GM19467 (cell line): ENCODE measurements around the gene ICAM3.

Experiments
- ATAC-seq: cut with Tn5 transposase; IDR thresholded peaks from one replicate; pipeline ENCODE4 v1.9.1; 2021; ENCODE audit warnings: mild to moderate bottlenecking, moderate library complexity; ENCODE audit not compliant: unreplicated experiment

Gene ICAM3

DNA sequence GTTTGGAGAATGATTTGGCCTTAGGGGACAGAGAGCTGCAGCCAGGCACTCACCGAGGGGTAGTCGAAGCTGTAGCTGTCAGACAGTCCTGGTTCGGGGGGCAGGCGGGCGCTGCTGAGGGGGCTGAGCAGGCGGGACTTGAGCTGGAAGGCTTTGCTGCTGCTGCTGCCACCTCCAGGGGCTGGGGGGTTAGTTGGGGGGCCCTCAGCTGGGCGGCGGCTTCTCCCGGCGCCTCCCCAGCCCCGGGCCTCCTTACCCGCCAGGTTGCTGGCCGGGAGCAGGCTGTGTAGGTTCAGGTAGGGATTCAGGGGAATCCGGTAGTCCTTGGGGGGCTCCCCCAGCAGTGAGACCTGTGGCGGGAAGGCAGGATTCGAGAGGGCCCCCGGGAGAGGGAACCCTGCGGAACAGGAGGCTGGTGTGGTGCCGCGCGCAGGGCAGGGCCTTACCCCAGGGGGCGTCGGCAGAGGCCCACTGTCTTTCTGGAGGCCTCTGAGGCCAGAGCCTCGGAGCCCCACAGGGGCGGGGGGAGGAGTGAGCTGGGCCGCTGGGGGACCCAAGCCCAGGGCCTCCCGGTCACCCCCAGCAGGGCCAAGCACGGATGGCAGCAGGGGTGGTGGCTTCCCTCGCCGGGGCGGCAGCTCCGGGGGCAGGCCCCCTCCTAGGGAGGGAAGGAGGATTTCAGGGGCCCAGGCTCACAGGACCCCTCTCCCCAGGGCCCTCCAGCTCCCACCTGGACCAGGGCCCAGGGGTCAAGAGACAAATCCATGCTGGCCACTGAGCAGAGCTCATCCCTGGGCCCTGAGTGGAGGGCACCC, 18.6 kb downstream of the ICAM3 start:
- ATAC-seq: no peak

DNA sequence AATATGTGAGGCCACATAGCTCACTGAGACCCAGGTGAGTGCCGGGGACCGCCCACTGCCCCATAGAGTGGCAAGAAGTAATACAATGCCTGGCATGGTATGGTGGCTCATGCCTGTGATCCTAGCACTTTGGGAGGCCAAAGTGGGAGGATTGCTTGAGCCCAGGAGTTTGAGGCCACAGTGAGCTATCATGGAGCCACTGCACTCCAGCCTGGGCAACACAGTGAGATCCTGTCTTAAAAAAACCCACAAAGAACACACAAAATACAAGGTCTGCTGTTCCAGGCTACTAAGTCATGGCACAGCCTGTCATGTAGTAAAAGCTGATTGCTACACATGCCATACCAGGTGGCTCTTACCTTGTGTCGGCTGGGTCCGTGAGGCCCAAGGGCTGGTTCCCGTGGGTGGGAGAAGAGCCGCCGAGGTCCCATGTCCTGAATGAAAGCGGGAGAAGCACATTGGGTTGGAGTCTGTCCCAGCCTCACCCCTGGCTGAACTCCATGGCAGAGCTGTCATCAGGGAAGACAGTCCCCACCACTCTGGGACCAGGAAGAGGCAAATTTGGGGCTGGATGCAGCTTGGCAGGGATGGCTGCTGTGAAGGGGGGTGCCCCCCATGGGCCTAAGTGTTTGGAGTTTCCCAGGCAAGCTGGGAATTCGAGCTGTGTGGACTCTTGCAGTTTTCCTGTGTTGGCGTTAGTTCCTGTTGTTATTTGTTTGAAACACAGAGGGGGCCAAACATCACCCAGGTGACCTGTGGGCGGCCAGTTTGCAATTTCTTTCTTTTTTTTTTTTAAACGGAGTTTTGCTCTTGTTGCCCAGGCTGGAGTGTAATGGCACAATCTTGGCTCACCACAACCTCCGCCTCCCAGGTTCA, 20.4 kb downstream of the ICAM3 start:
- ATAC-seq: no peak

DNA sequence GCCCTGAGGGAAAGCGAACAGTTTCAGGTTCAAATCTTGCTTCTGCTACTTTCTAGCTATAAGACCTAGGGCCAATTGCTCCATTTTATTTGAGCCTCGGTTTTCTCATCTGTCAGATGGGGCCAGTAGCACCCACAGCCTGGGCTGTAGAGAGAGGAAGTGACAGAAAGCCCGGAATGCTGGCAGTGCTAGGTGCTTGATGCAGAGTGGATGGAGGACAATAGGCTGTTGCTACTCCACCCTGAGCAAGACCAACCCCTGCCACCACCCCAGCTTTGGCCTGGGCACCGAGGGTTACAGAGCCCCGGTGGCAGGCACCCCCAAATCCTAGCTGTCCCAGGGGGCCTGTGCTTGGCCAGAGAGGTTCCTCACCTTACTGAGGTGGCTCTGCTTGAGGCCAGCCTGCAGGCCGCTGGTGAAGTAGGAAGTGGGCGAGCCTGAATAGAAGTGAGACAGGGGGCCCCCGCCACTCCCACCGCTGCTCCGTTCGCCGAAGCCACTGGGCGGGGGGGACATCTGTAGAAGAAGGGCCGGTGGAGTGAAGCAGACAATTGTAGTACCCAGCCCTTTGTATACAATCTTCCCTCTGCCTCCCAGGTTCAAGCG, 21.5 kb downstream of the ICAM3 start:
- ATAC-seq: no peak

DNA sequence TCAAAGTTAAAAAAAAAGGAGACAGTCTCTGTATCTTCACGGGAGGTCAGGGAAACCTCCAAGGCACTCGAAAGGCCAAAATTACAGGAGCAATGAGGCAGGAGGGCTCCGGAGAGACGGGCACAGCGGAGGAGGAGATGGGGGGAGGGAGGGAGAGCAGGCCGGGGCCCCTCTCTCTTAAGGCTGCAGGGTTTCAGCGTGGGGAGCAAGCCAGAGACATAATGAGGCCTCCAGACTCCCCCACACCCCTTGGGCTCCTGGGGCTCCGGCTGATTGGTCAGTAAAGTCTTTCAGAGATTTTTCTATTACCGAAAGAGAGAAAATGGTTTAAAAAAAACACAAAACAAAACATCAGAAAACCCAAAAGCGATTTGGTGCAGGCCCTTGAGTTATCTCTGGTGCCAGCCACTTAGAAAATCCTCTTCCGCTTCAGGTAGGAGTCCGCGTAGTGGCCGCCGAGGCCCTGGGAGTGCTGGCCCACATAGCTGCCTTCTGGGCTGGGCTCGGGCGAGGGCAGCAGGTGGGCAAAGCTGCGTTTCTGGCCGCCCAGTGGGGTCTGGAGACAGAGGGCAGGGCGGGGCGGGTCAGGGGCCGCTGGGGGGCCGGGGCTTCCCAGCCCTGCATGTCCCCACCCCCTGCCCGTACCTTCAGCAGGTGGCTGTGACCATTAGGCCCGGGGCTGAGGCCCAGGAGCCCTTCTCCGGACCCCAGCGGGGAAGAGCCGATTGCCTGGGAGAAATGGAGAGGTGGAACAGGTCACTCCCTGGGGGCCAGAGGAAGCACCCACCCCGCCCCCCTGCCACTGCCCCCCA, 22.2 kb downstream of the ICAM3 start:
- ATAC-seq: no peak

DNA sequence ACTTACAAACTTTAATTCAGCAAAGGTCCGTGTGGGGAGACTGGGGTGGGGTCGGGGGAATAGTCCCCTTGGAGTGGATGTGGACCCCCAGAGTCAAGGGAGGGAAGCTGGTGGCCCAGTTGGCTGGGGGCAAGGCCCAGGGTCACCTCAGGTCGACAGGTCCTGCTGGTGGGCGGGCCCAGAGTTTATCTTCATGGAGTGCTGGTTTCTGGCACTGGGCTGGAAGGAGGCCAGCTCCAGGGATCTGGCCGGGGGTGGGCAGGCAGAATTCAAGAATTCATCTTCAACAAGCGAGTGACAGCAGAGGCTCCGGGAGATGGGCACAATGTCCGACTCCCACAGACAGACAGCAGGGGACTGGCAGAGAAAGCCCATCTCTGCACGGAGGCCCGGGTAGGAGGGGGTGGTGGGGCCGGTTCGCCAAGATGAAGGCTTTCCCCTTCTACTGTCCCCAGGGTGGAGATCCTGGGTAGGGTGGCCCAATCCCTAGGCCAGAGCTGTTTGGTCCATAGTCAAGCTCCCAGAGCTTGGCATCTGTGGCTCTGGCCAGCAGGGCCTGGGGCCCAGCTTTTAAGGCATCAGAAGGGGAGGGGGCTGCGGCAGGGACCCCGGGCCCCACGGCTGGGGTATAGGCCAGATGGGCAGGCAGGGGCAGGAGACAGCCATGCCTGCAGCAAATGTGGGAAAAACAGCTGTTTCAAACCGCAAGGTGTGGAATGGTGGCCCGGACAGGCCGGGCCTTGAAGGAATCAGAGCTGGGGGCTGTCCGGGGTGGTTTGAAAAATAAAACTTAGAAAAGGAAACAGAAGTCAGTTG, 23.0 kb downstream of the ICAM3 start:
- no peak for ATAC-seq

DNA sequence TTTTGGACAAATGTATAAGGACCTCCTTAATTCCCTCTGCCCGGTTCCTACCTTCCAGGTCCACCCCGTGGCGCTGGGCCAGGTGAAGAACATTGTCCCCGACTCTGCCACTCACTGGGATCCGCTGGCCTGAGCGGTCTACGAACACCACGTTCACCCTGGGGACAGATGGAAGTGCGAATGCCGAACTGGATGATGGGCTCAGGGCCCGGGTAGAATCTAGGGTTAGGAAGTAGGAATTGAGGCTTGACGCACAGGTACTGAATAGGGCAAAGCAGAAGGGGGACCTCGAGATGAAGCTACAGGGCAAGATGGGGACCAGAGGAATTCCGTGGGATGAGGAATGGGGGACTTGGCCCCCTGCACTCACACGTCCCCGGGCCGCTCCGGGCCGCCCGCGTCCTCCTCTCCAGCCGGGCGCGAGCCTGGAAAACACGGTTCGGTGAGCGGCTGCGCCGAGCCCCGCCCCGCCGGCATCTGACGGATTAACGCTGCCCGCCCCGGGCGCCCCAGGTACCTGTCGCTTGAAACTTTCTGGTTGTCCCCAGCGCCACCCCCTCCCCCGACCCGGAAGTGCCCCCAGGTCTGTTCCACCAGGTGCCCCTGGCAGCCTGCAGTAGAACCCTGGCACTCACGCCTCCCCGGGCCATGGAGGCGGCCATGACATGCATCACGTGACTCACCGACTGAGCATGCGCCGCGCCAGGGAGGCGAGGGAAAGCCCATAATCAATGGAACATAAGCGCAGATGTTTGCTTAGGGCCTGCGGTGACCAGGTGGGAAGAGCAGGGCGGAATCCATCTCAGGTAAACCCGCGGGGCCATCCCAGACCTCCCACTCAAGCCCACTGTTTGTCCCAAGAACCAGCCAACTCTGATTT, 23.8 kb downstream of the ICAM3 start, which contains the start of gene FDX2:
TSS of gene FDX2 (minus strand) at position 681 of the 880 bp plus-strand sequence. CDS start at position 662, 19 bp downstream.
- peak; percentile 64 for ATAC-seq

DNA sequence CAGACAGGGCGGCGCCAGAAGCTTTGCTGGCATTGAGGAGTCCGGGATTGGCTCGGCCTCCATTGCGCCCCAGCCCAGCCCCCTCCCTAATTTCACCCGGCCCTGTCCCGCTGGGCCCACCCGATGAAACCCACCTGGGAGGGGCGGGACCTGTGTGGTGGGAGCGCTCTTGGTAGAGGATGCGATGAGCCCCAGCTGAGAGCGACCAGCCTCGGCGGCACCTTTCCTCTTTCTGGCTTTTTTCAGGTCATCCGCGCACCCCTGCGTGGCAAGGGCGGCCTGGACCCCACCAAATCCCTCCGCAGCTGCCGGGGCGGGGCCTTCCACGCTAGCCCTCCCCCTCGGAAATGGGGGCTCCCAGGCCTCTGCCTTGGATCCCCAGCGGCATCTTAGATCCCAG, 30.0 kb downstream of the ICAM3 start, which contains the start of gene ZGLP1:
TSS of gene ZGLP1 (minus strand) at position 393 of the 400 bp plus-strand sequence.
- no peak for ATAC-seq

DNA sequence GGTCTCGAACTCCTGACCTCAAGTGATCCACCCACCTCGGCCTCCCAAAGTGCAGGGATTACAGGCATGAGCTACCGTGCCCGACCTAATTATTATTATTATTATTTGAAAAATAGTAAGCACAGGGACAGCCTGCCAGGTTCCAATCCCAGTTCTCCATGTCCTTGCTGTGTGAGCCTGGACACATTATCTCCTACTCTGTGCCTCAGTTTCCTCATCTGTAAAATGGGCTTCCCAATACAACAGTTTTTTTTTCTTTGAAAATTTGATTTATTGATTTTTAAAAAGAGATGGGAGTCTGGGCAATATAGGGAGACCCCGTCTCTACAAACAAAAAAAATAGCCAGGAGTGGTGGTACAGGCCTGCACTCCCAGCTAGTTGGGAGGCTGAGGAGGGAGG, 33.1 kb downstream of the ICAM3 start:
- ATAC-seq: no peak

DNA sequence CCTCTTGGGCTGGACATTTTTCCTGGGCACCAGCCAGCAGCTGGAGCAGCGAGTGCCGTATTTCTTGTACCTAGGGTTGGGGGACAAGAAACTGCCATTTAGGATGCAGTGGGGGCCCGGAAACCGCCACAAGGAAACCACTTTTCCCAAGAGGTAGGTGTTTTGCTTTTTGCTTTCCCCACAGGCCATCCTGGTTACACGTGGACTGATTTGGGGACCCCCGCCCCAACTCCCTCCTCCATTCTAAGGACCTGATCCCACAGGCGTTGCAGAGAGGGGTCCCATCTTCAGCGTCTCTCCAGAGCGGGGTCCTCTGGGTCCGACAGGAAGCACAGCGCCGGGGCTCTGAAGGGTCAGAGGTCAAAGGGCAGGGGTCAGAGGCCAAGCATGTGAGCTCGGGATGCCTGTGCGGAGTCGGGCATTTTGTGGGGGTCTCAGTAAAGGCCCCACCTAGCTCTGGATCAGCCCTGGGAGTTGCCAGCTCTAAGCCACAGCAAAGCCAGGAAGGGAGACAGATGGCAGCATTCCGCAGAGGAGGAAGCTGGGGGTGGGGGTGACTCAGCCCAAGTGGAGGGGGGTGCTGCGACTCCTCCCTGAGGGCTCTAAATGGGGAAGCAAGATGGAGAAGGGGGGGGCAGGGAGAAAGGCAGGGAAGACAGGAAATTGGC, 34.2 kb downstream of the ICAM3 start:
- no peak for ATAC-seq

DNA sequence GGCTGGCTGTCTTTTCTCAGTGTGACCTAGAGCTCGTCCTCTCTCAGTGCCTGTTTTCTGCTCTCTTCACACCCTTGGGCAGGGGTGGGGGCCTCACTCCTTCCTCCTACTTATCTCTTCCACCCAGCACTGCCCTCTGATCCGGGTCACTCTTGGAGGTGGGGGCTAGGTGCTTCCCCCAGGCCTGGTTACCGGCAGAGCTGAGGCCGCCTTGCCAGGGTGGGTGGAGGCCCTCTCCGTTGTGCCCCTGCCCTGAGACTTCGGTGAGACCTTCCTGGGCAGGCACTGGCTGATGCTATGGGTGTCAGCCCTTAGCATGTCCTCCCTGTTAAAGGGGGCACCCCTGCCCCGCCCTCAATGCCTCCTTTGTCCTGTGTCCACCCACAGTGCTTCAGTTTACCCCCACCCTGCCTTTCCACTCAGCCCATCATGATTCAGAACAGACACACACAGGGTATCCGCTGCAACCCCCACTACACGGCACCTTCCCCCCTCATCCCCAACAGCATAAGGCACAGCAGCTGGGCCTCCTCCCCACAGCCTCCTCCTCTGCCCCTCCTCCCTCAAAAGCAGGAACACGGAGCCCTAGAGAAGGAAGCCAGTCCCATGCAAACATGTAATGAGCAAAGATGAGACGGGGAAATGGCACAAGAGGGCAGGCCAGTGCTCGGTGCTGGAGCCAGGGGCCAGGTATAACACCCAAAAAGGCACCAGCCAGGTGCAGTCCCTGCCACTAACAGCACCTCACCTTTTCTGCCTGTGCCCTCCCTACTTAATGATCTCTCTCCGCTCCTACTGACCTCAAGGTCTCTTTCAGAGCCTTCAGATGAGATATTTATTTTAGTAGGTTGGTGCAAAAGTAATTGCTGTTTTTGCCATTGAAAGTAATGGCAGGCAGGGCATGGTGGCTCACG, 39.6 kb downstream of the ICAM3 start:
- ATAC-seq: no peak

DNA sequence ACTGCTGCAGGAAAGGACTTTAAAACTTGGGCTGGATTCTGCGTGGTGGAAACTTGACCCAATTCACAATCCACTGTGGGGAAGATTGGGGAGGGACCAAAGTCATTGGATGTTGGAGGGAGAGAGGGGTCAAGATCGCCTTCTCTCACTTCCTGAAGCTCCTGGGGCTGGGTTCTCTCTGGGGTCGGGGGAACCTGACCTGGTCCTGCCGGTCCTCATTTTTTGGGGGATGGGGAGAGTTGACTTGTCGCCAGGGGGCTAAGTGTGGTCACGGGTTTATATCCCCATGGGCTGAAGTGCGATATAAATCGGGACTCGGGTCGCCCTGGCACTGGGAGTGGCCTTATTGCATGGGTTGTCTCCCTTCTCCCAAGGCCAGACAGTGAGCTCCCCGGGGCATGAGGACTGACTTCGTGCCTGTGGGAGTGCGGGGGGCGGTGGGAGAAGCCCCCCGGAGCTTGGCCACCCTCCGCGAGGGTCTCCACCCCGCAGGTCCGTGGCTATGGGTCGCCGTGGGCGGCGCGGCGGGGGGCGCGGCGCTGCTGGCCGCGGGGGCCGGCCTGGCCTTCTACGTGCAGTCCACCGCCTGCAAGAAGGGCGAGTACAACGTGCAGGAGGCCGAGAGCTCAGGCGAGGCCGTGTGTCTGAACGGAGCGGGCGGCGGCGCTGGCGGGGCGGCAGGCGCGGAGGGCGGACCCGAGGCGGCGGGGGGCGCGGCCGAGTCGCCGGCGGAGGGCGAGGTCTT, 43.4 kb downstream of the ICAM3 start:
- no peak for ATAC-seq

DNA sequence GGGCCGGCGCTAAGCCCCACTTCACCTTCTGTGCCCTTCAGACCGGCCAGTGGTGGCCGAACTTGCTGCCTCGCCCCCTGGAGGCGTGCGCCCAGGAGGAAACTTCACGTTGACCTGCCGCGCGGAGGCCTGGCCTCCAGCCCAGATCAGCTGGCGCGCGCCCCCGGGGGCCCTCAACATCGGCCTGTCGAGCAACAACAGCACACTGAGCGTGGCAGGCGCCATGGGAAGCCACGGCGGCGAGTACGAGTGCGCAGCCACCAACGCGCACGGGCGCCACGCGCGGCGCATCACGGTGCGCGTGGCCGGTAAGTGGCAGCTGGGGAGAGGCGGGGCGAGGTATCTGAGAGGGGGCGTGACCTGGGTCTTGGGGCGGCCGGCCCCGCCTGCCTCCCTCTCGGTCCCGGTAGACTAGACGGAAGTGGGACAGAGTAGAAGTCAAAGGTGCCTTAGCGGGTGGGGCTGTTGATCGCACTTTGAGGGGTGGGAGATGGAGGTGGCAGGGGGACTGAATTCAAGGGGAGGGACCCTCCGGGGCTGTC, 44.0 kb downstream of the ICAM3 start:
- no peak for ATAC-seq

DNA sequence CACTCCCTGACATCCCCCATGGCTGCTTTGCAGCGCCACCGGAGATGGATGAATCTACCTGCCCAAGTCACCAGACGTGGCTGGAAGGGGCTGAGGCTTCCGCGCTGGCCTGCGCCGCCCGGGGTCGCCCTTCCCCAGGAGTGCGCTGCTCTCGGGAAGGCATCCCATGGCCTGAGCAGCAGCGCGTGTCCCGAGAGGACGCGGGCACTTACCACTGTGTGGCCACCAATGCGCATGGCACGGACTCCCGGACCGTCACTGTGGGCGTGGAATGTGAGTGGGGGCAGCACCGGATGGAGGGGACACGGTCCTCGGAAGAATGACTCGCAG, 45.1 kb downstream of the ICAM3 start:
- ATAC-seq: no peak

DNA sequence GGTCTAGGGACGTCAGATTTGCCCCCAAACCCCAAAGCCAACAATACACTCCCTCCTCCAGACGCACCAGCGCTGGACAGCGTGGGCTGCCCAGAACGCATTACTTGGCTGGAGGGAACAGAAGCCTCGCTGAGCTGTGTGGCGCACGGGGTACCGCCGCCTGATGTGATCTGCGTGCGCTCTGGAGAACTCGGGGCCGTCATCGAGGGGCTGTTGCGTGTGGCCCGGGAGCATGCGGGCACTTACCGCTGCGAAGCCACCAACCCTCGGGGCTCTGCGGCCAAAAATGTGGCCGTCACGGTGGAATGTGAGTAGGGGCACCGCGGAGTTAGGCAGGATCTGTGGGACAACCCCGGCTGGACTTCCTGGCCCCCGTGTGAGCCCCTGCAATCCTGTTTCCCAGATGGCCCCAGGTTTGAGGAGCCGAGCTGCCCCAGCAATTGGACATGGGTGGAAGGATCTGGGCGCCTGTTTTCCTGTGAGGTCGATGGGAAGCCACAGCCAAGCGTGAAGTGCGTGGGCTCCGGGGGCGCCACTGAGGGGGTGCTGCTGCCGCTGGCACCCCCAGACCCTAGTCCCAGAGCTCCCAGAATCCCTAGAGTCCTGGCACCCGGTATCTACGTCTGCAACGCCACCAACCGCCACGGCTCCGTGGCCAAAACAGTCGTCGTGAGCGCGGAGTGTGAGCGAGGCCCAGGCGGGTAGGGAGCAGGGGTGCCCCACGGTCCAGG, 45.6 kb downstream of the ICAM3 start:
- no peak for ATAC-seq

DNA sequence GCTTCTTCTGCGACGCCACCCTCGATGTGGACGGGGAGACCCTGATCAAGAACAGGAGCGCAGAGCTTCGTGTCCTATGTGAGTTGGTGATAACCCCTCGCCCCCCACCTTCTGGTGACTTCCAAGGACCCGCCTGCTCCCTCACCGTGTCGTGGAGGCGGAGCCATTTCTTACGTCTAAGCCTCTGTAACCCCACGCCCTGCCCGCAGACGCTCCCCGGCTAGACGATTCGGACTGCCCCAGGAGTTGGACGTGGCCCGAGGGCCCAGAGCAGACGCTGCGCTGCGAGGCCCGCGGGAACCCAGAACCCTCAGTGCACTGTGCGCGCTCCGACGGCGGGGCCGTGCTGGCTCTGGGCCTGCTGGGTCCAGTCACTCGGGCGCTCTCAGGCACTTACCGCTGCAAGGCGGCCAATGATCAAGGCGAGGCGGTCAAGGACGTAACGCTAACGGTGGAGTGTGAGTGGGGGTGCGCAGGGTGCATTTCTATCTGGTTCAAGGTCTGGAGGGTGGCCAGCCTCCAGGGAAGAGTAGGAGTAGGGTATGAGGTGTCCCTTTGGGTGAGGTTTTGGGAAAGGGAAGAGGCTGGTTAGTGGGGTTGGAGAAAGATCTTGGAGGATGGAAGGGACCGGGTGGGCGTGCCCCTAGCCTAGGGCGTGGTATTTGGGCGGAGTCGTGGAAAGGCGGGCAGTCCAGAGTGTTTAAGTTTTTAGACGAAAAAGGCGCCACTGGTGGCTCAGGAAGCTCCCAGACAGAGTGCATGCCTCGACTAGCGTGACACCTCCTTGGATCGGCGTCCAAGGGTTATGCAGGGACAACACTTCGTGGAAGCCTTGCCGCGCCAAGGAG, 46.4 kb downstream of the ICAM3 start:
- ATAC-seq: no peak
